Stimulated activated CD4-positive, alpha-beta T cell treated with anti-CD3 and anti-CD28 coated beads, Interleukin-4, amount 100 ng/mL, for 48 hours (primary cell): ENCODE data around the gene ZNF350.
"Not testable (repeated sequence)": the region's sequence is repeated elsewhere in the genome, so short reads cannot be mapped to it uniquely, and the experiment has no call there.

ENCODE experiments used
- DNase-seq, 2 donors: peaks; one replicate each; pipeline ENCODE4 v3.0.0-alpha.2; 2020; ENCODE audit warnings: low read depth in 2 of 2

The ZNF350 gene

GRCh38 chr19:51986309-51987291 lies at the start of gene ZNF350:
Gene ZNF350 (minus strand): TSS chr19:51986840. CDS start chr19:51974360, 12,480 bp downstream.
- peak; percentile 68 to 79 for DNase-seq

- no peak for DNase-seq
Measured at GRCh38 chr19:52034051-52034728, 47.5 kb upstream of the ZNF350 start.

GRCh38 chr19:52028780-52029123 lies 42.1 kb upstream of the ZNF350 start:
- DNase-seq: no peak

- peak; percentile 77 to 82 for DNase-seq
Measured at GRCh38 chr19:52028027-52028779, 41.6 kb upstream of the ZNF350 start, which contains the start of gene ZNF614. Gene ZNF614 (minus strand): TSS chr19:52028379. CDS start chr19:52025745, 2,634 bp downstream.

GRCh38 chr19:52026255-52026990 lies 39.8 kb upstream of the ZNF350 start:
- not testable (repeated sequence) for DNase-seq

- not testable (repeated sequence) for DNase-seq
Measured at GRCh38 chr19:52024478-52024877, 37.8 kb upstream of the ZNF350 start.

- no peak for DNase-seq
Measured at GRCh38 chr19:52022193-52022592, 35.6 kb upstream of the ZNF350 start.

- DNase-seq: no peak
Measured at GRCh38 chr19:52020506-52020905, 33.9 kb upstream of the ZNF350 start.

- no peak for DNase-seq
Measured at GRCh38 chr19:52010674-52011073, 24.0 kb upstream of the ZNF350 start.

- peak; percentile 83 for DNase-seq
Measured at GRCh38 chr19:52007806-52008557, 21.3 kb upstream of the ZNF350 start, which contains the start of gene ZNF615. Gene ZNF615 (minus strand): TSS chr19:52008211. CDS start chr19:52003711, 4,500 bp downstream.

GRCh38 chr19:52007451-52007805 lies 20.8 kb upstream of the ZNF350 start:
- DNase-seq: no peak

- DNase-seq: no peak
Measured at GRCh38 chr19:51994048-51994644, 7.5 kb upstream of the ZNF350 start.

- DNase-seq: no peak
Measured at GRCh38 chr19:51993422-51993821, 6.8 kb upstream of the ZNF350 start.

- no peak for DNase-seq
Measured at GRCh38 chr19:51983361-51983760, 3.3 kb downstream of the ZNF350 start.

- not testable (repeated sequence) for DNase-seq
Measured at GRCh38 chr19:51980926-51981325, 5.7 kb downstream of the ZNF350 start.

GRCh38 chr19:51980116-51980736 lies 6.4 kb downstream of the ZNF350 start:
- no peak for DNase-seq

- no peak for DNase-seq
Measured at GRCh38 chr19:51978882-51979281, 7.8 kb downstream of the ZNF350 start.

- no peak for DNase-seq
Measured at GRCh38 chr19:51977346-51977745, 9.3 kb downstream of the ZNF350 start.

- DNase-seq: no peak
Measured at GRCh38 chr19:51976852-51977251, 9.8 kb downstream of the ZNF350 start.

- not testable (repeated sequence) for DNase-seq
Measured at GRCh38 chr19:51975787-51976186, 10.9 kb downstream of the ZNF350 start.
